HG03175 (cell line): Measurements from ENCODE around the gene KIFC1.
"Not testable (repeated sequence)": the region's sequence is repeated elsewhere in the genome, so short reads cannot be mapped to it uniquely, and the experiment has no call there.

Source experiments
- ATAC-seq: cut with Tn5 transposase; IDR thresholded peaks from one replicate; pipeline ENCODE4 v1.9.1; 2021; ENCODE audit warnings: mild to moderate bottlenecking, moderate library complexity; ENCODE audit not compliant: unreplicated experiment

Gene KIFC1, protein sequence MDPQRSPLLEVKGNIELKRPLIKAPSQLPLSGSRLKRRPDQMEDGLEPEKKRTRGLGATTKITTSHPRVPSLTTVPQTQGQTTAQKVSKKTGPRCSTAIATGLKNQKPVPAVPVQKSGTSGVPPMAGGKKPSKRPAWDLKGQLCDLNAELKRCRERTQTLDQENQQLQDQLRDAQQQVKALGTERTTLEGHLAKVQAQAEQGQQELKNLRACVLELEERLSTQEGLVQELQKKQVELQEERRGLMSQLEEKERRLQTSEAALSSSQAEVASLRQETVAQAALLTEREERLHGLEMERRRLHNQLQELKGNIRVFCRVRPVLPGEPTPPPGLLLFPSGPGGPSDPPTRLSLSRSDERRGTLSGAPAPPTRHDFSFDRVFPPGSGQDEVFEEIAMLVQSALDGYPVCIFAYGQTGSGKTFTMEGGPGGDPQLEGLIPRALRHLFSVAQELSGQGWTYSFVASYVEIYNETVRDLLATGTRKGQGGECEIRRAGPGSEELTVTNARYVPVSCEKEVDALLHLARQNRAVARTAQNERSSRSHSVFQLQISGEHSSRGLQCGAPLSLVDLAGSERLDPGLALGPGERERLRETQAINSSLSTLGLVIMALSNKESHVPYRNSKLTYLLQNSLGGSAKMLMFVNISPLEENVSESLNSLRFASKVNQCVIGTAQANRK

DNA sequence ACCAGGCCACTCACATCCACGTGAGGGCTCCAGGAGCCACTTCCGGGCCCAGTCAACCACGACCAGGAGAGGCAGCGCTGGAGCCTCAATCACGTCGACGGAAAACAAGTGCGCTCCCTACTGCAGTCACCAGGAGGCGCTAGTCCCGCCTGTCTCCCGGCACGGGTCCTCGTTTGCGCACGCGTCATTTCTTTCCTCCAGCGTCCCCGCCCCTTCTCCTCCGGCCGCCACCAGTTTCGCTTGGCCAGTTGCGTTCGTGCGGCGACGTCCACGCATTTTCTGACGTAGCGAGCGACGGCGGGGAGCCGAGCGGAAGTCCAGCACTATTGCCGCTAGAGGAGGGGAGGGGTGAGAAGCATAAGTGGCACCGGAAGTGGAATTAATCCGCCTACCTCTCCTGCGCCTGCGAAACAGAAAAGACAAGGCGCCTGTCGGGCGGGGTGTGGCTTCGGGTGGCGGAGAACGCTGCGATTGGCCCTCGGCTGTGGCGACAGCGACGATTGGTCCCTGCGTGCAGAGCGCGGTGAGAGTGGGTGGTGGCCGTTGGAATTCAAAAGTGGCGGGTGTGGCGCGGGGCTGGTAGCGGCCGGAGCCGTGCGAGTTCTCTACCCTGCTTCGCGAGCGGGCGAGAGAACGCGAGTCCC, at the start of gene KIFC1:
TSS of gene KIFC1 (plus strand) at position 546 of the 644 bp plus-strand sequence. CDS start 163 bp downstream, outside the sequence.
- ATAC-seq = peak; percentile 88

DNA sequence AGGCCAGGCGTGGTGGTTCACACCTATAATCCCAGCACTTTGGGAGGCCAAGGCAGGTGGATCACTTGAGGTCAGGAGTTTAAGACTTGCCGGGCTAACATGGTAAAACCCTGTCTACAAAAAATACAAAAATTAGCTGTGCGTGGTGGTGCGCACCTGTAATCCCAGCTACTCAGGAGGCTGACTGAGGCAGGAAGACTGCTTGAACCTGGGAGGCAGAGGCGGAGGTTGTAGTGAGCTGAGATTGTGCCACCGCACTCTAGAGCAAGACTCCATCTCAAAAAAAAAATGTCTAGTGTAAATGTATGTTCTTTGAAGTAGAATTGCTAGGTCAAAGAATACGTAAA, 48.0 kb upstream of the KIFC1 start:
- not testable (repeated sequence) for ATAC-seq

DNA sequence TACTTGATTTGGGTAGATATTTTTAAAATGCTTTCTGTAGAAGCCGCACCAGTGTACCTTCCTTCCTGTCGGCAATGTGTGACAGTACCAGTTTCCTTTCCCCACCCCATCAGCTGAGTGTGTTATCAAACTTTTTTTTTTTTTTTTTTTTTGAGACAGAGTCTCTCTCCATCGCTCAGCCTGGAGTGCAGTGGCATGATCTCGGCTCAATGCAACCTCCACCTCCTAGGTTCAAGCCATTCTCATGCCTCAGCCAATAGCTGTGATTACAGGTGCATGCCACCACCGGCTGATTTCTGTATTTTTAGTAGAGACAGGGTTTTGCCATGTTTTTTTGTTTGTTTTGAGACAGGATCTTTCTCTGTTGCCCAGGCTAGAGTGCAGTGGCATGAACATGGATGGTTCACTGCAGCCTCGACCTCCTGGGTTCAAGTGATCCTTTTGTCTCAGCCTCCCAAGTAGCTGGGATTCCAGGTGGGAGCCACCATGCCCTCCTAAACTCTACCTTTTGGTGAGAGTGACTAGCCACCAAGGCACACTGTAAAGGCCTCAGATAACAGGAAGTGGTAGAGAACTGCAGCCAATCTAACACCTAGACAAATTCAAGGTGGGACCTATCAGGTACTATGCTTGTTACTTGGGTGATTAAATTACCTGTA, 47.5 kb upstream of the KIFC1 start:
- peak; percentile 57 for ATAC-seq

DNA sequence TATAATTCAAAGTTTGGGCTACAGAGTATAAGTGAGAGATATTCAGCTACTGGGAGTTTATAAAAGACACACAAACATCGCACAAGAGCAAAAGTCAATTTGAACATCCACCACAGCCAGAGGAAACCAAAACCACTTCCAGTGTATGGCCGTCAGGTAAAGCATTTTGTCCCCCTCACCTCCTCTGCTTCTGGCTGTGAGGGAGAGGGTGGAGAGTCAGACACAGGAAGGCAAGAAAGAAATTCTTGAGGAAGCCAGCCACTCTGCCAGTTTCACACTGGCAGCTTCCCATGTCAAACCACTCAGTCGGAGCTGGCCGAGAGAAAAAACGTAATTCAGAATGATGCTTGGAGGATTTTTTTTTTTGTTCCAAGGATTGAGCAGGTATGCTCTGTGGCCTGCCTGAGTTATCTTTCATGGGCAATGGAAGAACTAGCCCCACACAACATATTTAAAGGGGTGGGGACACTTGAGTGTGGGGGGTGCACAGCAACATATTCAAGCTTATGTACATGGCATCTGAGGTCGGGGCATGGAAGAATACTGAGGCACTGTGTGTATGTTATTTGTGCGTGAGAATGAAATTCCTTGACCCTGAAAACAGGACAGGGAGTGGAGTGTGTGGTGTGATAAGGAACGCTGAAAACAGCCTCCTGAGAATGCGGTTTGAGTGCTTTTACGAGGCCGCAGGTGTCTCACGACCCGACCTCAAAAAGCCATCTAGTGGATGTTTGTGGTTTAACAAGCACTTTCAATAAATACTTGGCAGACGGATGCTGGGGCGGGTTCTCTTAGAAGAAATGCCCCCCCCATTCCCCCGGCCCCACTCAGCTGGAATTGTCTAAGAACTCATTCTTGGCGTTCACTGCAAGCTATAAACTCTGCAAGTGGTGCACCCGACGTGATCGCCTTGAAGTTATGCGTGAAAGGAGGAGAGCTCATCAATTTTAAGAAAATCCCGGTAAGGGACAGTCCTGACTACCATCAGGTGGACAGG, 46.6 kb upstream of the KIFC1 start:
- peak; percentile 20 for ATAC-seq

DNA sequence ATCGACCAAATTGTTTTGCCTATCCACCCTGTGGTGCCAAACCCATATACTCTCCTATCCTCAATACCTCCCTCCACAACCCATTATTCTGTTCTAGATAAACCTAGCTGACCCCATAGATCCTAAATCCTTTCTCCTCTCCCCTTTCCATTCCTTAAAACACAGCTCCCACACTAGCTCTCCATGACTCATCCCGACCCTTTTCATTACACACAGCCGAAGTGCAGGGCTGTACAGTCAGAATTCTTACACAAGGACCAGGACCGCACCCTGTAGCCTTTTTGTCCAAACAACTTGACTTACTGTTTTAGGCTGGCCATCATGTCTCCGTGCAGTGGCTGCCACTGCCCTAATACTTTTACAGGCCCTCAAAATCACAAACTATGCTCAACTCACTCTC, 44.7 kb upstream of the KIFC1 start:
- ATAC-seq = not testable (repeated sequence)

DNA sequence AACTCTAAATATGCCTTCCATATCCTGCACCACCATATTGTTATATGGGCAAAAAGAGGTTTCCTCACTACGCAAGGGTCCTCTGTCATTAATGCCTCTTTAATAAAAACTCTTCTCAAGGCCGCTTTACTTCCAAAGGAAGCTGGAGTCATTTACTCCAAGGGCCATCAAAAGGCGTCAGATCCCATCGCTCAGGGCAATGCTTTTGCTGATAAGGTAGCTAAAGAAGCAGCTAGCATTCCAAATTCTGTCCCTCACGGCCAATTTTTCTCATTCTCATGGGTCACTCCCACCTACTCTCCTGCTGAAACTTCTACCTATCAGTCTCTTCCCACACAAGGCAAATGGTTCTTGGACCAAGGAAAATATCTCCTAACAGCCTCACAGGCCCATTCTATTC, 43.8 kb upstream of the KIFC1 start:
- ATAC-seq = no peak

DNA sequence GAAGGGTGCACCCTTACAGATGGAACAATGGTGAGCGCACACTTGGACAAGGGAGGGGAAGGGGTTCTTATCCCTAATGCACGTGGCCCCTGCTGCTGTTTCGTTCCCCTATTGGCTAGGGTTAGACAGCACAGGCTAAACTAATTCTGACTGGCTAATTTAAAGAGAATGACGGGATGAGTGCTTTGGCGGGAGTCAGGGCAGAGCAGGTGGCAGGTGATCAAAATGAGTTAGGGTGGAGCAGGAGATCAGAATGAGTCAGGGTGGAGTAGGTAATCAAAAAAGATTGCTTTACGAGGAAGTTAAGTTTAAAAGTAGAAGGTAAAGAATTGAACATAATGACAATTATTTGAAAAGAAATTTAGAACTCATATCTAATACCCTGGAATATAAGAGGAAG, 35.8 kb upstream of the KIFC1 start:
- not testable (repeated sequence) for ATAC-seq

DNA sequence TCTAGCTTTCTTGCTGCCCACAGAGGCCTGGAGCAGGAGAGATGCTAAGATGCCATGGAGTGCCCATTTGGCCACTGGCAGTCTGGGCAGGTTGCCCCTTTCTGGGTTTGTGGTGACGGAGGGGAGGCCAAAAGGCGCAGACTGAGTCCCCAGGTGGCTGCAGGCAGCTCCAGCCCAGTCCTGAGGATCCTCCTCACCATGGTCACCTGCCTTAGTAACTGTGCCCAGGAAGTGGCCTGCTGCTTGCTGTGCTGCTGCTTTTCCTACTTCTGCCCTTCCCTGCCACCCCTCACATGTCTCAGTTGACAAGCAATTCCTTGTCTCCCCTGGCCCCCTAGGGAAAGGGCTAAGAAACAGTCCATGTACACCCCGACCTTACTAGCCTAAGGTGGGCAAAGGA, 35.3 kb upstream of the KIFC1 start:
- ATAC-seq = no peak

DNA sequence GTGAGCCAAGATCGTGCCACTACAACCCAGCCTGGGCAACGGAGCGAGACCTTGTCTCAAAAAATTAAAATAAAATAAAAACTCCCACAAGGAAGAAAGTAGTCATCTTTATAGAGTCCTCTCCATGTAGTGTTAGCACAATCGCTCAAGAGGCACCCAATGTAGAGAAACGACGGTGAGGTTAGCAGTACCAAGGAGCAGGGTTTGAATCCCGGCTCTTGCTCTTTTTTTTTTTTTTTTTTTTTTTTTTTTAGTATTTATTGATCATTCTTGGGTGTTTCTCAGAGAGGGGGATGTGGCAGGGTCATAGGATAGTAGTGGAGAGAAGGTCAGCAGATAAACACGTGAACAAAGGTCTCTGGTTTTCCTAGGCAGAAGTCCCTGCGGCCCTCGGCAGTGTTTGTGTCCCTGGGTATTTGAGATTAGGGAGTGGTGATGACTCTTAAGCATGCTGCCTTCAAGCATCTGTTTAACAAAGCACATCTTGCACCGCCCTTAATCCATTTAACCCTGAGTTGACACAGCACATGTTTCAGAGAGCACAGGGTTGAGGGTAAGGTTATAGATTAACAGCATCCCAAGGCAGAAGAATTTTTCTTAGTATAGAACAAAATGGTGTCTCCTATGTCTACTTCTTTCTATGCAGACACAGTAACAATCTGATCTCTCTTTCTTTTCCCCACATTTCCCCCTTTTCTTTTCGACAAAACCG, 34.3 kb upstream of the KIFC1 start:
- ATAC-seq = not testable (repeated sequence)

DNA sequence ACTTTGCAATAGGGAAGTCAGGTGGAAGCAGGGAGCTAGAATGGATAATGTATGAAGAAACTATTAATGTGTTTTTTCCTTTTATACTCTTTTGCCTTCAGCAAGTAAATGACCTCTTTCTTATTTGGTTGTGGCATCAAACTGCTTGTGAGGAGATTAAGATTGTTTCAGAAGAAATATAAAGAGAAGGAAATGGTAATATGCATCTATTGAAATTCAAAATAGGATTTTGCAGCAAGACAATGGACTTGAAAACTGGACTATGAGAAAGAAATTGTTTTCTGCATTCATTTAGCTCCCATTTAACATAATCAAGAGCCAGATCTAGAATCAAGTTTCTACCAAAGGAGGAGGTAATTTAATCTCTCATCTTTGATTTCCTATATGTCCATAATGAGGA, 32.3 kb upstream of the KIFC1 start:
- no peak for ATAC-seq

DNA sequence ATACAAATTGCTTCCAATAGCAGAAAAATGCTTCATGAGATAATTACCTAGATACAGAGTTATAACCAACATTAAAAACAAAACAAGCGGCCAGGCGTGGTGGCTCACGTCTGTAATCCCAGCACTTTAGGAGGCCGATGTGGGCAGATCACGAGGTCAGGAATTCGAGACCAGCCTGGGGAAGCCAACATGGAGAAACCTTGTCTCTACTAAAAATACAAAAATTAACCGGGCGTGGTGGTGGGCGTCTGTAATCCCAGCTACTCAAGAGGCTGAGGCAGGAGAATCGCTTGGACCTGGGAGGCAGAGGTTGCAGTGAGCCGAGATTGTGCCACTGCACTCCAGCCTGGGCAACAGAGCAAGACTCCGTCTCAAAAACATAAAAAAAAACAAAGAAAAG, 28.1 kb upstream of the KIFC1 start:
- ATAC-seq = not testable (repeated sequence)

DNA sequence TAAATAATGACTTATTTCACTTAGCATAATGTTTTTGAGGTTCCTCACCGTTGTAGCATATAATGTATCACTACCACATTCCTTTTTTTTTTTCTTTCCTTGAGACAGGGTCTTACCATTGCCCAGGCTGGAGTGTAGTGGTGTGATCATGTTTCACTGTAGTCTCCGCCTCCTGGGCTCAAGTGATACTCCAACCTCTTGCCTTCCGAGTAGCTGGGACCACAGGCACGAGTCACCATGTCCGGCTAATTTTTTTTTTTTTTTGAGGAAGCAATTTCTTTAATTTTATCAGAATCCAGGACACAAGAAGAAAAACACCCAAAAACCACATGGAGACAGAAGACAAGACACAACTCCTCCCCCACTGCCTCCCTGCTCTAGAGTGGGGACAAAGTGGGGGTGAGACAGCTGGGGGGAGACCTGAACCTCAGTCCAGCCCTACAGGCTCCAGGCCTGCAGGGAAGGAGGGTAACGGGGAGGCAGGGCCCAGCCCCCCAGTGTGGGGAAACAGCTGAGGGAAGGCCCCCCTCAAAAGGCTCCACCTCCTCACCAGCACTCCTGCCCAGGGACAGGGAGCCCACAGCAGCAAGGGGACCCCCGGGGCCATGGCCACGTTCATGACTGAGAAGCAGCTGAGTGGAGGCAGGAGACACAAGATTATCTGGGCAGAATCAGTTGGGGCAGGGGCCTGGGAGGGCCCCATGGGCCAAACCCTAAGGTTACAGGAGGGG, 27.0 kb upstream of the KIFC1 start:
- not testable (repeated sequence) for ATAC-seq

DNA sequence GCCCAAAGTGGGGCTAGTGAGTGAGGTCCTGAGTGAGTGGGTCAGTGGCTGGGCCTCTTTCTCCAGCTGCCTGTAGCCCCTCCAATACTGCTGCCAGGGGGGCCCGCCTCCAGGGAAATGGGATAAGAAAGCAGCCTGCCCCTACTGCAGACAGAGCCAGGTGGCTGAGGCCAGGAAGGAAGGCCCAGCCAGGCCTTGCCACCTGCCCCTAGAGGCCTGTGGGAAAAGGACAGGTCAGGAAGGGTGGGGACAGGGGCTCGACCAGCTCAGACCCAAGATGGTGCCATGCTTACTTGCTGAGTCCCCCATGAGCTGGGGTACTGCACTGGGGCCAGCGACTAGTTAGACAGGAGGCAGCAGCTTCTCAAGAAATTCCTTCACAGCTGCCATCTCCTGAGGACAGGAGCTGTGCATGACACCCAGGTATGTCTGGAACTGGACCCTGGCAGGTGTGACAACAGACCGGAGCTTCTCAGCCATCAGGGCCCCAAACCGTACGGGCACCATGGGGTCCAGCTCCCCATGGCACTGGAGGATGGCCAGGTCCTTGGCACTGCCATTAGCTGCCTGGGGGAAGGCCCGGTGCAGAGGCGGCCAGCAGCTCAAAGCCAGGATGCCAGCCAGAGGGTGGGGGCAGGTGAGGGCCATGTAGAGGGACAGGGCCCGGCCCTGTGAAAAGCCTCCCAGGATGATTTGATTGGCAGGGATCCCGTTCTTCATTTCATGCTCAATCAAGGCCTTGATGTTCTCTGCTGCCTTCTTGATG, 26.2 kb upstream of the KIFC1 start:
- not testable (repeated sequence) for ATAC-seq

DNA sequence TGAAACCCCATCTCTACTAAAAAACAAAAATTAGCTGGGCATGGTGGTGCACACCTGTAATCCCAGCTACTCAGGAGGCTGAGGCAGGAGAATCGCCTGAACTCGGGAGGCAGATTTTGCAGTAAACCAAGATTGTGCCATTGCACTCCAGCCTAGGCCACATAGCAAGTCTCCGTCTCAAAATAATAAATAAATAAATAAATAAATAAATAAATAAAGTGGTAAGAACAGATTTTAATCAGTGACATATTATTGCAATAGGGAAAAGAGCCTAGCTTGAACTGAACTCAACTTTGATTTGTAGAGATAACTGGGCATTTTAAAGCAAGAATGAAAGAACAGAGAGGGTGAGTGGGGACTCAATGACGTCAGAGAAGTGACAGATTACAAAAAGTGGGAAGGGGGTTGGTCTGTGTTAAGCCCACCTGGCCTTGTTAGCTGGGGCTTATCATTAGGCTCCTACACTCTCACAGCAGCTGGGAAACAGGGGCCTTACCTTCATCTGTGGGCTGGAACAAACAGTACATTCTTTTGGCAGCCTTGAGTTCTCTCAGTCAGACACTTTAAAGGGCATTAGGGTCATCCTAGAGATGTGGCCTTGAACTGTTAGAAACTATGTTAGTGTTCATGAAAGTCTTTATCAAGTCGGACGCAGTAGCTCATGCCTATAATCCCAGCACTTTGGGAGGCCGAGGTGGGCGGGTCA, 24.5 kb upstream of the KIFC1 start:
- ATAC-seq = no peak

DNA sequence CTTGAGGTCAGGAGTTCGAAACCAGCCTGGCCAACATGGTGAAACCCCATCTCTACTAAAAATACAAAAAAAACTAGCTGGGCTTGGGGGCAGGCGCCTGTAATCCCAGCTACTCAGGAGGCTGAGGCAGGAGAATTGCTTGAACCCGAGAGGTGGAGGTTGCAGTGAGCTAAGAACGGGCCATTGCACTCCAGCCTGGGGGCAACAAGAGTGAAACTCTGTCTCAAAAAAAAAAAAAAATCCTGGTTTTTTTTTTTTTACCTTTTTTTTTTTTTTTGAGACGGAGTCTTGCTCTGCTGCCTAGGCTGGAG, 24.0 kb upstream of the KIFC1 start:
- ATAC-seq = not testable (repeated sequence)

DNA sequence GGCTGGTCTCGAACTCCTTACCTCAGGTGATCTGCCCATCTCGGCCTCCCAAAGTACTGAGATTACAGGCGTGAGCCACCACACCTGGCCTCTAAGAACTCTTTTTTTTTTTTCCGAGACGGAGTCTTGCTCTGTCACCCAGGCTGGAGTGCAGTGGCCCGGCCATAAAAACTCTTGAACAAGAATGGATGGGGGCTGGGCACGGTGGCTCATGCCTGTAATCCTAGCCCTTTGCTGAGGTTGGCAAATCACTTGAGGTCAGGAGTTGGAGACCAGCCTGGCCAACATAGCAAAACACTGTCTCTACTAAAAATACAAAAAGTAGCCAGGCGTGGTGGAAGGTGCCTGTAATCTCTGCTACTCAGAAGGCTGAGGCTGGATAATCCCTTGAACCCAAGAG, 19.7 kb upstream of the KIFC1 start:
- ATAC-seq = not testable (repeated sequence)

DNA sequence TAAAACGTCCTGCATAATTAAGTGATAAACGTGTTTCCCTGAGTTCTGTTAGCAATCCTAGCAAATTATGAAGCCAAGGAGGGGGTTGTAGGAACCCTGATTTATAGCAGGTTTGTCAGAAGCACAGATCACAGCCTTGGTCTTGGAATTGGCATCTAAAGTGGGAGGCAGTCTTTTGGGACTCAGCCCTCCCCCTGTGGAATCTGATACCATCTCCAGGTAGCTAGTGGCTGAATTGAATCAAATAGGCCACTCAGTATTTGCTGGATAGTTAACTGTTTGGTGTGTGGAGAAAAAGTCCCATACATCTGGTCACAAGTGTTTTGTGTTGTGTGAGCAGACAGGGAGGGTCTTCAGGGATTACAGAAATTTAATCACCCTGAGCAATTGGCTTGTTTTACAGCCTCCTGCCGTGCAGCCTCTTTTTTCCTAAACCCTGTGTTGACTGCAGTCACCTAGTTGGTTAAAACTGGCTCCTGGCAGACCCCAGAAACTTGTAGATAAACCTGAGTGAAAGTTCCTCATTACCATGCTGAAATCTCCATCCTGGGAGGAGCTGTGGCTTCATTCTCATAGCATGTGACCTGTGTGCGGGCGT, 19.0 kb upstream of the KIFC1 start:
- ATAC-seq = no peak
